Neural cell (in vitro differentiated cells): ENCODE data around the gene ABHD11. TPM values are rescaled to one million over a fixed set of nuclear protein-coding genes. Genes with fewer than 3 reads are reported as not detected.
A peak's percentile ranks its signal among the peaks of the same experiment; 100 is the strongest.

Experiments
- H2AFZ ChIP-seq: fragments of 200-600, 300-800 bp; sonication (generic), shearing (Covaris generic); 2 replicates; pipeline ENCODE4 v1.6.0; 2014; ENCODE audit warnings: low read depth, mild to moderate bottlenecking, antibody characterized with exemption, low read length, moderate library complexity
- H3F3A ChIP-seq: fragments of 200-600 bp; shearing (Covaris generic); 2 replicates; pipeline ENCODE4 v1.6.1; 2016; ENCODE audit warnings: mild to moderate bottlenecking, moderate library complexity, mixed read lengths, antibody characterized with exemption, low read length; ENCODE audit not compliant: insufficient read depth, poor library complexity, severe bottlenecking
- H3K27ac ChIP-seq: fragments of 200-600, 300-800 bp; sonication (generic), shearing (Covaris generic); 2 replicates; pipeline ENCODE4 v1.5.1; 2014; ENCODE audit warnings: mild to moderate bottlenecking, low read length, moderate library complexity
- H3K27me3 ChIP-seq: fragments of 300-800, 200-600 bp; sonication (generic), shearing (Covaris generic); 2 replicates; pipeline ENCODE4 v1.6.0; 2014; ENCODE audit warnings: mild to moderate bottlenecking, low read depth, low read length, moderate library complexity; ENCODE audit not compliant: insufficient read depth
- H3K36me3 ChIP-seq: fragments of 300-800, 200-600 bp; sonication (generic), shearing (Covaris generic); 2 replicates; pipeline ENCODE4 v1.5.1; 2014; ENCODE audit warnings: mild to moderate bottlenecking, antibody characterized with exemption, low read length, moderate library complexity; ENCODE audit not compliant: insufficient read depth
- H3K4me2 ChIP-seq: fragments of 300-800, 200-600 bp; sonication (generic), shearing (Covaris generic); 2 replicates; pipeline ENCODE4 v1.6.0; 2014; ENCODE audit warnings: mild to moderate bottlenecking, low read length
- H3K4me3 ChIP-seq: fragments of 300-800, 200-600 bp; sonication (generic), shearing (Covaris generic); 2 replicates; pipeline ENCODE4 v1.5.1; 2014; ENCODE audit warnings: mild to moderate bottlenecking, low read length, moderate library complexity
- H3K79me2 ChIP-seq: fragments of 200-600 bp; shearing (Covaris generic); replicated peaks from 2 replicates; pipeline ENCODE4 v1.6.0; 2014; ENCODE audit warnings: mild to moderate bottlenecking, low read length, moderate library complexity; ENCODE audit not compliant: insufficient read depth
- H3K9ac ChIP-seq: fragments of 300-800, 200-600 bp; sonication (generic), shearing (Covaris generic); 2 replicates; pipeline ENCODE4 v1.6.1; 2016; ENCODE audit warnings: mild to moderate bottlenecking, low read length, mixed read lengths
- H3K9me2 ChIP-seq: fragments of 200-600 bp; shearing (Covaris generic); 2 replicates; pipeline ENCODE4 v1.6.1; 2016; ENCODE audit warnings: mild to moderate bottlenecking, low read length, mixed read lengths; ENCODE audit not compliant: insufficient read depth
- H3K9me3 ChIP-seq: fragments of 200-600, 300-800 bp; sonication (generic), shearing (Covaris generic); 2 replicates; pipeline ENCODE4 v1.6.1; 2016; ENCODE audit warnings: mild to moderate bottlenecking, mixed run types, low read length, moderate library complexity, mixed read lengths
- H4K20me1 ChIP-seq: fragments of 200-600 bp; shearing (Covaris generic); 2 replicates; pipeline ENCODE4 v1.6.1; 2016; ENCODE audit warnings: mild to moderate bottlenecking, mixed run types; ENCODE audit not compliant: insufficient read depth
- EP300 ChIP-seq: fragments of 450-650 bp; conservative IDR thresholded peaks from 2 replicates; pipeline ENCODE4 v1.6.1; 2014; ENCODE audit warnings: antibody characterized with exemption, mild to moderate bottlenecking, moderate library complexity; ENCODE audit not compliant: poor library complexity, severe bottlenecking
- EZH2 ChIP-seq: fragments of 200-600, 300-800 bp; shearing (Covaris generic), sonication (generic); IDR thresholded peaks from 2 replicates; pipeline ENCODE4 v1.6.1; 2014; ENCODE audit warnings: antibody characterized with exemption, low read length, borderline replicate concordance, mild to moderate bottlenecking; ENCODE audit not compliant: insufficient read depth, poor library complexity, severe bottlenecking
- MXI1 ChIP-seq: fragments of 450-650 bp; conservative IDR thresholded peaks from 2 replicates; pipeline ENCODE4 v1.6.1; 2014; ENCODE audit warnings: antibody characterized with exemption, mild to moderate bottlenecking; ENCODE audit not compliant: poor library complexity, severe bottlenecking
- POLR2AphosphoS5 ChIP-seq: IDR thresholded peaks from 2 replicates; pipeline ENCODE4 v1.6.1; 2012
- RAD21 ChIP-seq: fragments of 450-650 bp; conservative IDR thresholded peaks from 2 replicates; pipeline ENCODE4 v1.6.1; 2014; ENCODE audit warnings: antibody characterized with exemption, mild to moderate bottlenecking, moderate library complexity
- SMC3 ChIP-seq: fragments of 450-650 bp; conservative IDR thresholded peaks from 2 replicates; pipeline ENCODE4 v1.6.1; 2014; ENCODE audit warnings: antibody characterized with exemption, mild to moderate bottlenecking, moderate library complexity; ENCODE audit not compliant: poor library complexity
- TAF1 ChIP-seq: IDR thresholded peaks from 2 replicates; pipeline ENCODE4 v1.6.1; 2012; ENCODE audit warnings: low read depth
- polyA plus RNA-seq: library from polyadenylated mRNA; depleted of rRNA; stranded (reverse); fragments of >200 nt; gene quantifications from 2 replicates; pipeline ENCODE4 v1.2.3, GENCODE V29; 2014
- TF ChIP-seq, protein P1 (sequence below): fragments of 450-650 bp; IDR thresholded peaks from 2 replicates; pipeline ENCODE4 v1.5.1; 2014; ENCODE audit warnings: antibody characterized with exemption, mild to moderate bottlenecking, moderate library complexity; ENCODE audit not compliant: poor library complexity, severe bottlenecking
- TF ChIP-seq, protein P2 (sequence below): IDR thresholded peaks from 2 replicates; pipeline ENCODE4 v1.6.1; 2012; ENCODE audit warnings: borderline replicate concordance

Gene ABHD11
- polyA plus RNA-seq, 1 donor from 2014 or later, result 26.0 TPM

DNA sequence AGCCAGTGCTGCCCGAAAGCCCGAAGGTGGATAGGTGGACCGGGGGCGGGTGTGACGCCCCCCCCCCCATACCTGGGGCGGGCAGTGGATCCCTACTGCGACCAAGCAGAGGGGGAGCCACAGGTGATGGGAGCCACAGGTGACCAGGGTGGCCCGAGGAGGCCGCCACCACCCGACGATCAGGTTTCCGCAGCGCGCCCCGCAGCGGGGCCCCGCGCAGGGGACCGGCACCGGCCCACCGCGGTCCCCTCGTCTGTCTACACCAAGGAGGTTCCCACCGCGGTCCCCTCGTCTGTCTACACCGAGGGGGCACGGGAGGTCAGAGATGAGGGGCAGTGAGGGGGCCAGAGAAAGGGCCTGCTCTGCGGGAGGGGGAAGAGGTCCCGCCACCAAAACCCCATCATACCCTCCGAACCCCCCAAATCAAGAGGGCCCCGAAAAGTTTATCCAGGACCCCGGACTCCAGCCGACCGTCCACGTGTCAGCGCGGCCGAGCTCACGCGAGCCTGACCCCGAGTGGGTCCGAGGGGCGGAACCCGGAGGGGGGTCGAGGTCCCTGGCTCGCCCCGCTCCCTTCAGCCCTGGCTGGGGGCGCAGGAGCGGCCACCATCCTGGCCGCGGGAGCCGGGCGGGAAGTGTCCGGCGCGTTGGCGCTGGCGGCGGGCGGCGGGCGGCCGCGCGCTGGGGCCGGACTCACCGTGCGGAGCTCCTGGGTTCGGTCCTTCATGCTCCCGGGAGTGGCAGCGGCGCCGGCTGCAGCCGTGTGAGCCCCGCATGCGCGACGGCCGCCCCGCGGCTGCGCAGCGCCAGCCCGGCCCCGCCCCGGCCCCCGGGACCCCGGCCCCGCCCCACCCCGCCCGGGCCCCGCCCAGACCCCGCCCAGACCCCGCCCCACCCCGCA is 19.4 kb downstream of the ABHD11 start, which contains the start of gene STX1A:
STX1A (minus strand) TSS at position 765 of the 901 bp plus-strand sequence; CDS start at position 727, 38 bp downstream.
- peak; percentile 44 for TF ChIP-seq POLR2AphosphoS5
- TF ChIP-seq RAD21, result no peak
- TF ChIP-seq EP300, result no peak
- TF ChIP-seq EZH2, result no peak
- peak; percentile 76 for TF ChIP-seq MXI1
- TF ChIP-seq, protein P1, sequence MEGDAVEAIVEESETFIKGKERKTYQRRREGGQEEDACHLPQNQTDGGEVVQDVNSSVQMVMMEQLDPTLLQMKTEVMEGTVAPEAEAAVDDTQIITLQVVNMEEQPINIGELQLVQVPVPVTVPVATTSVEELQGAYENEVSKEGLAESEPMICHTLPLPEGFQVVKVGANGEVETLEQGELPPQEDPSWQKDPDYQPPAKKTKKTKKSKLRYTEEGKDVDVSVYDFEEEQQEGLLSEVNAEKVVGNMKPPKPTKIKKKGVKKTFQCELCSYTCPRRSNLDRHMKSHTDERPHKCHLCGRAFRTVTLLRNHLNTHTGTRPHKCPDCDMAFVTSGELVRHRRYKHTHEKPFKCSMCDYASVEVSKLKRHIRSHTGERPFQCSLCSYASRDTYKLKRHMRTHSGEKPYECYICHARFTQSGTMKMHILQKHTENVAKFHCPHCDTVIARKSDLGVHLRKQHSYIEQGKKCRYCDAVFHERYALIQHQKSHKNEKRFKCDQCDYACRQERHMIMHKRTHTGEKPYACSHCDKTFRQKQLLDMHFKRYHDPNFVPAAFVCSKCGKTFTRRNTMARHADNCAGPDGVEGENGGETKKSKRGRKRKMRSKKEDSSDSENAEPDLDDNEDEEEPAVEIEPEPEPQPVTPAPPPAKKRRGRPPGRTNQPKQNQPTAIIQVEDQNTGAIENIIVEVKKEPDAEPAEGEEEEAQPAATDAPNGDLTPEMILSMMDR, result no peak
- peak within 1 kb of the TSS; percentile 89 for H3K4me3 ChIP-seq
- H3K4me2 ChIP-seq, result peak within 1 kb of the TSS; percentile 62
- peaks cover 10% of the 10 kb centered on the region for H3K79me2 ChIP-seq
- no peaks in the 10 kb centered on the region for H3K9me2 ChIP-seq
- H2AFZ ChIP-seq, result peak within 1 kb of the TSS; percentile 33
- H3K27ac ChIP-seq, result no peak within 1 kb of the TSS
- no peaks in the 10 kb centered on the region for H3K9me3 ChIP-seq
- no peaks in the 10 kb centered on the region for H3K36me3 ChIP-seq
- peak within 1 kb of the TSS; percentile 69 for H3K9ac ChIP-seq
- H3K27me3 ChIP-seq, result peaks cover 5% of the 10 kb centered on the region
- no peaks in the 10 kb centered on the region for H3F3A ChIP-seq
- H4K20me1 ChIP-seq, result no peaks in the 10 kb centered on the region

DNA sequence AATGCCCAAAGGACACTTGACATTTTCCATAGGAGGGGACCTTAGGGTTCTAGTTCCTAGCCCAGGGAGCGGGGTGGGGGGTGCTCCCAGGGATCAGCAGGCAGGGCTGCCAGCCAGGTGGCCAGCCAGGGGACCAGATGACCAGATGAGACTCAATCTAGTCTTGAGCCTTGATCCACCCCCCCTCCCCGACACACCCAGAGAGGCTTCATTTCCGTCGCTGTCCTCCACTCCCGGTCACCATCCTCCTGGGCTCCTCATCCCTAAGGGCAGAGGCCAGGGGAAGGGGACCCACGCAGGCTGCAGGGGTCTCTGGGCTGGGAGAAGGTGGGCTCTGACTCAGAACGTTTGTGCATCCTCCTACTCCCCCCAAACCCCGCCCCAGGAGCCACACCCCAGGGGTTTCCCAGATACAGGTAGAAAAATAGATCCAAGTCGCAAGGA is 20.1 kb downstream of the ABHD11 start:
- no peaks in the 10 kb centered on the region for H3K36me3 ChIP-seq
- no peaks in the 10 kb centered on the region for H3F3A ChIP-seq
- H3K4me2 ChIP-seq, result peak overlapping the region; percentile 62
- H3K9me2 ChIP-seq, result no peaks in the 10 kb centered on the region
- H3K9ac ChIP-seq, result peak overlapping the region; percentile 69
- peak overlapping the region; percentile 89 for H3K4me3 ChIP-seq
- H3K27ac ChIP-seq, result no peak overlapping the region
- no peak overlapping the region for H2AFZ ChIP-seq
- H3K9me3 ChIP-seq, result no peaks in the 10 kb centered on the region
- peaks cover 10% of the 10 kb centered on the region for H3K79me2 ChIP-seq
- H4K20me1 ChIP-seq, result no peaks in the 10 kb centered on the region
- peaks cover 5% of the 10 kb centered on the region for H3K27me3 ChIP-seq
- TF ChIP-seq SMC3 (no peak), POLR2AphosphoS5 (no peak), TAF1 (no peak), EZH2 (no peak)

DNA sequence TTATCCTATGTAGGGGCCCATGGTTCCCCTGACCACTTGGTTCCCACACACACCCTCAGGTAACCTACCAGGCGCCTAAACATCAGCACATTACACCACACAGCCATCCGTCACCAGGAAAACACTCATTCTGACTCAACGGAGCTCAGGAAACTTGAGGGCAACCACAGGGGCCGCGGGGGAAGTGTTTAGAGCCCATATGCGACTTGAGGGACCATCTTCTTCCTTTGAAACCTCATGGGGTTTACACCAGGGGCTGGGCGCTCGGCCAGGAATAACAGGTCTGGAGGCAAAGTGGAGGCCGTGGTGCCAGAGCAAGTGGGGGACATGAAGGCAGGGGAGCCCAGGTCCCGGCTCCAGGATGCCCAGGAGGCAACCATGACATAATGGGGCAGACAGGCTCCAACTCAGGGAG is 20.6 kb downstream of the ABHD11 start:
- no peak overlapping the region for H3K9ac ChIP-seq
- H3K9me3 ChIP-seq, result no peaks in the 10 kb centered on the region
- H3K4me2 ChIP-seq, result no peak overlapping the region

More for the DNA sequence above, 20.6 kb downstream of the ABHD11 start:
- TF ChIP-seq MXI1 (no peak), RAD21 (no peak), POLR2AphosphoS5 (no peak)
- TF ChIP-seq, protein P2, sequence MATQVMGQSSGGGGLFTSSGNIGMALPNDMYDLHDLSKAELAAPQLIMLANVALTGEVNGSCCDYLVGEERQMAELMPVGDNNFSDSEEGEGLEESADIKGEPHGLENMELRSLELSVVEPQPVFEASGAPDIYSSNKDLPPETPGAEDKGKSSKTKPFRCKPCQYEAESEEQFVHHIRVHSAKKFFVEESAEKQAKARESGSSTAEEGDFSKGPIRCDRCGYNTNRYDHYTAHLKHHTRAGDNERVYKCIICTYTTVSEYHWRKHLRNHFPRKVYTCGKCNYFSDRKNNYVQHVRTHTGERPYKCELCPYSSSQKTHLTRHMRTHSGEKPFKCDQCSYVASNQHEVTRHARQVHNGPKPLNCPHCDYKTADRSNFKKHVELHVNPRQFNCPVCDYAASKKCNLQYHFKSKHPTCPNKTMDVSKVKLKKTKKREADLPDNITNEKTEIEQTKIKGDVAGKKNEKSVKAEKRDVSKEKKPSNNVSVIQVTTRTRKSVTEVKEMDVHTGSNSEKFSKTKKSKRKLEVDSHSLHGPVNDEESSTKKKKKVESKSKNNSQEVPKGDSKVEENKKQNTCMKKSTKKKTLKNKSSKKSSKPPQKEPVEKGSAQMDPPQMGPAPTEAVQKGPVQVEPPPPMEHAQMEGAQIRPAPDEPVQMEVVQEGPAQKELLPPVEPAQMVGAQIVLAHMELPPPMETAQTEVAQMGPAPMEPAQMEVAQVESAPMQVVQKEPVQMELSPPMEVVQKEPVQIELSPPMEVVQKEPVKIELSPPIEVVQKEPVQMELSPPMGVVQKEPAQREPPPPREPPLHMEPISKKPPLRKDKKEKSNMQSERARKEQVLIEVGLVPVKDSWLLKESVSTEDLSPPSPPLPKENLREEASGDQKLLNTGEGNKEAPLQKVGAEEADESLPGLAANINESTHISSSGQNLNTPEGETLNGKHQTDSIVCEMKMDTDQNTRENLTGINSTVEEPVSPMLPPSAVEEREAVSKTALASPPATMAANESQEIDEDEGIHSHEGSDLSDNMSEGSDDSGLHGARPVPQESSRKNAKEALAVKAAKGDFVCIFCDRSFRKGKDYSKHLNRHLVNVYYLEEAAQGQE, result no peak
- peaks cover 10% of the 10 kb centered on the region for H3K79me2 ChIP-seq
- no peak overlapping the region for H3K27ac ChIP-seq
- no peaks in the 10 kb centered on the region for H4K20me1 ChIP-seq
- no peaks in the 10 kb centered on the region for H3F3A ChIP-seq
- peak overlapping the region; percentile 89 for H3K4me3 ChIP-seq
- H3K36me3 ChIP-seq, result no peaks in the 10 kb centered on the region
- H3K9me2 ChIP-seq, result no peaks in the 10 kb centered on the region
- peaks cover 5% of the 10 kb centered on the region for H3K27me3 ChIP-seq
- no peak overlapping the region for H2AFZ ChIP-seq
